HG03066 (cell line): ENCODE data around the gene MIOS.
"Not testable (repeated sequence)": the region's sequence is repeated elsewhere in the genome, so short reads cannot be mapped to it uniquely, and the experiment has no call there.

ENCODE experiments used
- ATAC-seq: cut with Tn5 transposase; IDR thresholded peaks from one replicate; pipeline ENCODE4 v1.9.1; 2021; ENCODE audit warnings: low read depth; ENCODE audit not compliant: unreplicated experiment

MIOS gene

GRCh38 chr7:7554021-7554432 lies 12.7 kb upstream of the MIOS start:
- ATAC-seq, result no peak

DNA sequence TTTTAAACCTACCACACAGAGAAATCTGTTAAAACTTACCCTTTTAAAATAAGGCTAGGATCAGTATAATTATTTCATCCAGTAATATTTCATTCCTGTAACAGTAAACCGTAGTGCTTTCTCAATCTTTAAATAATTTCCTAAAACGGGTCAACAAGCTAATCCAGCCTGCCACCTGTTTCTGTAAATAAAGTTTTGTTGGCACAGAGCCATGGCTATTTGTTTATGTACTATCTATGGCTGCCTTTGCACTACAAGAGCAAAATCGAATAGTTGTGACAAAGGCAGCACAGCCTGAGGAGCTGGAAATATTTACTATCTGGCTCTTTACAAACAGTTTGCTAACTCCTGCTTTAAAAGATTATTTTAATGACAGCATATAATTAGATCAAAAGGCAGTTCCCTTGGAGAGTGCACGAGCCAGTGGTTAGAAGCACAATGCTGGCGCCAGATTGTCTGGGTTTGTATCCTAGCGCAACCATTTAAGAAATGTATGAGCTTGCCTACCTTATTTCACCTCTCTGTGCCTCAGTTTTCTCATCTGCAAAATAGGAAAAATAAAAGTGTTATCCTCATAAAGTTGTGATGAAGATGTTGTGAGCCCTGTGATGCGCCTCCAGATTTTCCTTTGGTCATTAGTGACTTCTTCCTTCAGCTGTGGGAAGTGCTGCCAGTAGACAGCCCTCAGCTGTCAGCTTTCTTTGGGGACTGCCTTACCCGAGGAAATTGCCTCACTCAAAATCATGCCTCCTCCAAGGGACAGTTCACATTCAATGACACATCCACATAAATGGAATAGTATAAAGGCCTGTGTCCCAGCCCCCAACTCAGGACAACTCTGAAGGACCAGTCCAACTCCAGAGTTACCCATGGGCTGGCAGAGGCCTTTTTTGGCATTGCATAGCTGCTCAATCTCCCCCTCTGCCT lies 11.8 kb upstream of the MIOS start:
- ATAC-seq, result no peak

DNA sequence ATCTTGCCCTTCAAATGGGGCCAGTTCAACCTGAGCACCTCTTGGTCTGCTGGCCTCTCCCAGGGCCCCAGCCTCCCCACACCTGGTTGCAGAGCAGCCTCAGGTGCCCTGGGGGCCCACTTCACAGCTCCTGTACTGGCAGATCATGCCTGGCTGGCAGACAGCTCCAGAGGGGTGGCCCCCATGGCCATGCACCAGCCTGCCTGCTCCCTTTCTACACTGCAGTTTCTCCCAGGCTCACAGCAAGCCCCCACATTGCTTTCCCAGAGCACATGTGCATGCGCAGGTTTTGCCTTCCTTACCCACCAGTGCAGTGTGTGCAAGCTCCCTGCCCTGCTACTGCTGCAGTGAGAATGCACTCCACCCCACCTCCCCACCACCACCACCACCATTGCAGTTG lies 9.8 kb upstream of the MIOS start:
- ATAC-seq, result no peak

- no peak for ATAC-seq
Measured at GRCh38 chr7:7557252-7557651, 9.4 kb upstream of the MIOS start.

- not testable (repeated sequence) for ATAC-seq
Measured at GRCh38 chr7:7561591-7561990, 5.1 kb upstream of the MIOS start.

DNA sequence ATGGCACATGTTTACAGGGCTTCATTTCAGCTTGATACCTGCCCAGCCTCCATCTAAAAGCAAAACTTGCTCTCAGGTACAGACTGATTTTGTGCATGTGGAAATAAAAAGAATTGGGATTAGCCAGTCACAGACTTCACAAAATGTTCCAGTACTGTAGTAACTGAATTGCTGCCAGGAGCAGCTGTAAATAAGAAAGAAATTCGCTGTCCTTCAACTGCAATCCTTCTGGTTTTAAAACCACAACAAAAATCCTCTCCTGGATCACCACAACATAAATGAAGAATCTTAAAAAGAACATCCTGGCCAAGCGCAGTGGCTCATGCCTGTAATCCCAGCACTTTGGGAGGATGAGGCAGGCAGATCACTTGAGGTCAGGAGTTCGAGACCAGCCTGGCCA lies 3.9 kb upstream of the MIOS start:
- ATAC-seq, result no peak

DNA sequence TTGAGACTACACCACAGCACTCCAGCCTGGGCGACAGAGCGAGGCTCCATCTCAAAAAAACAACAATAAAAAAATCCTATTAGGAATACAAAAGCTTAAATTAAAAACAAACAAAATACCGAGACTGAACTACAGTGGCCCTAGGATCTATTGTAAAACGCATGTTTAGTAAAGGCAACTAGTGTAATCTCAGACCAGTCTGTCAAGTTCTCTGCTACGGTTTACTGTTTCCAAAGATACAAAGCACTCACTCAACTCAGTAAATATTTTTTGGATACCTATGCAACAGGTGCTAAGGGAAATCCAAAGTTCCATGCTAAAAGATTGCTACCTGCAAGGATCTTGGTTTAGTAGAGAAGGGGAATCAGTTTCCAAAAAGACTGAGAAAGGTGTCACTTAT lies 3.4 kb upstream of the MIOS start:
- no peak for ATAC-seq

- no peak for ATAC-seq
Measured at GRCh38 chr7:7563813-7564212, 2.9 kb upstream of the MIOS start.

- no peak for ATAC-seq
Measured at GRCh38 chr7:7564323-7564780, 2.3 kb upstream of the MIOS start.

GRCh38 chr7:7565018-7565680 lies 1.5 kb upstream of the MIOS start:
- ATAC-seq, result no peak

DNA sequence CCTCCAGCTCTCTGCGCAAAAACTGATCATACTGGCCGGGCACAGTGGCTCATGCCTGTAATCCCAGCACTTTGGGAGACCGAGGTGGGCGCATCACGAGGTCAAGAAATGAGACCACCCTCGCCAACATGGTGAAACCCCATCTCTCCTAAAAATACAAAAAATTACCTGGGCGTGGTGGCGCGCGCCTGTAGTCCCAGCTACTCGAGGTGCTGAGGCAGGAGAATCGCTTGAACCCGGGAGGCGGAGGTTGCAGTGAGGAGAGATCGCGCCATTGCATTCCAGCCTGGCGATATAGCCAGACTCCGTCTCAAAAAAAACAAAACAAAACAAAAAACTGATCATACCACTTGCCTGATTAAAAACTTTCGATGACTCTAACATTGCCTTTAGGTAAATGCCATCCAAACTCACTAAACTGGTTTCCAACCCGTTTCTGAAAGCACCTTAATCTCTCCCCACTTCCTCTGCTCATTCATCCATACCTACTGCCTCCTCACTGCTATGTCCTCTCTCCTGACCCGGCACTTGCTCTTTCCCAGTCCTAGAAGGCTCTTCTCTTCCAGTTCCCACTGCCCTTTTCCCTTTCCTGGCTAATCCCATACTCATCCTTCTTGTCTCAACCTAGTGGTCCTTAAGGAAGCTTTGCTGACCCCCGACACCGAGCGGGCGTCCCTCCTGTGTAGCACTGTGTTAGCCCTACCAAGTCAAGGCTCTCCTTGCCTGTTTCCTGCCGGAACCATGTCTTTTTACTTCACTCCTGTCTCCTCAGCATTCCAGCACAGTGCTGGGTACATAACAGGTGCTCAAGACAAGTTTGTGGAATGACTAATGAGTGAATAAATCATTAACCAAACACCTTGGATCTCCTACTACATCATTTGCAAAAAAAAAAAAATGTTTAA lies 686 bp upstream of the MIOS start:
- peak; percentile 18 for ATAC-seq

DNA sequence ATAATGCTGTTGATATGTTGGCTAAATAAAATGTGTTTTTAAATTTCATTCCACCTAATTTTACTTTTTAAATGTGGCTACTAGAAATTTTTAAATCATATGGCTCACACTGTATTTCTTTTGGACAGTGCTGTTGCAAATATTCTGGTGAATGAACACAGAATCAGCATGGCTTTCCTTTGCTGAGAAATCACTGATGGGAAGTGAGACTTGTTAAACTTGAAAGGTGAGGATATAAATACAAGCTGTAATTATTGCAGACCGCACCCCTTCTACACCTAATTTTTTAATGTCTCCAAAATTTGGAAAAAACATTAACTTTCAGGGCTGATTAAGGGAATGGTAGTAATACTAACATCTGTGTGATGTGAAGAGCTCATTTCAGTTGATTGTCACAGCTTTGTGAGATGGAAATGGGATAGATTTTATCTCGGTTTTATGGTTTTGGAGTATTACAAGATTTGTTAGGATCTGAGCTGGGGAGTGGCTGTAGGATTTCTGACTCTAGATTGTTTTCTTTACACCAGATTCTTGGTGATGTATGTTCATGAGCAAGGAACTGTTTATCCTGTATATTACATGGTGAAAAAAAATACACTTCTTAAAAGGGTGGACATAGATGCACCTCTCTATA lies 1.3 kb downstream of the MIOS start:
- no peak for ATAC-seq

DNA sequence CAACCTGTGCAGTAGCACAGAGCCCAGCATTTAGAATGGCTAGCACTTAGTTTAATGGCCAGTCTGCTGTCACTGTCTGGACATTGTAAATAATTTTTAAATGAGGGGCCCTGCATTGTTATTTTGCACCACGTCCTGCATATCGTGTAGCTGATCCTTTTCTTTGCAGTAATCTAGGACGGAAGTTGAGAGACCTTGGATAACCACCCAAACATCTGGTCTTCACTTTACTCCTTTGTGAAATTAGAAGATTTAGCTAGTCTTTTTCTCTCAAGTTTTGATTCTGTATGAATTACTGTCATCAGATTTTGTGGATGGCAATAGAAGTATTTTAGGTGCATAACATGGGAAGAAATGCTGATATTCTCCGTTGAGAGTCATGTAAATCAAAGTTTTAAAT lies 1.9 kb downstream of the MIOS start:
- no peak for ATAC-seq

DNA sequence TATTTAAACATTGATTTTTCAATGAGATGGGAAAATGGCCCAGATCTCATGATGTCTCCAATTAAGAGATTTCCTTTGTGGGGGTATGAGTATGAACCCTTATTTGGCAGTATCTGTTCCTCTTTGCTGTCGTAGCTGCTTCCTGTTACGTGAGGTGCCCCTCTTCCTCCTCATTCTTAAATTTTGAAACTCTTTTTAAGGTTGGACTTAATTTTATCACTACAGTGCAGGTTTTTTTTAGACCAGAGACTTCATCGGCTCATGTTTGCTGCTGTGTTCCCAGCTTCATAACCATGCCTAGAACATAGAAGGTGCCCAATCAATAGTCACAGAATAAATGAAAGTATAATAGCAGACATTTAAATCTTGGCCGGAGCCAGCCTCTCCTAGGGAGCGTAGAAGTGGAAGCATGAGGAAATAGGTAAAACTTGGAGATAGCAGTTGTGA lies 2.4 kb downstream of the MIOS start:
- peak; percentile 44 for ATAC-seq

DNA sequence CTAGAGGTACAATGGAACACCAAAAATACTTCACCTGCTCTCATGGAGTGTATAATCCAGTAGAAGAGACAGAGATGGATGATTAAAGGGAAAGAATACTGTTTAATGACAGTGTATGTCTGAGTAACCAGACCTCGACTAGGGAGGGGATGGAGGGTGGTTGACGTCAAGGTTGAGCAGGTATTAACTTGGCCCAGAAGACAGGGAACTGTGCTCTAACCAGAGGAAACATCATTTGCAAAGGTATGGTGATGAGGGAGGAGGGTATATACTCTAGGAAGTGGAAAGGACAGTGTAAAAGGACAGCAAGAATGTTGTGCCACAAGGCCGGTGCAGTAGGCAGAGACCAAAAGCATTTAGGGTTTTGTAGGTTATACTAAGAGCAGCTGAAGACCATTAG lies 2.9 kb downstream of the MIOS start:
- no peak for ATAC-seq

DNA sequence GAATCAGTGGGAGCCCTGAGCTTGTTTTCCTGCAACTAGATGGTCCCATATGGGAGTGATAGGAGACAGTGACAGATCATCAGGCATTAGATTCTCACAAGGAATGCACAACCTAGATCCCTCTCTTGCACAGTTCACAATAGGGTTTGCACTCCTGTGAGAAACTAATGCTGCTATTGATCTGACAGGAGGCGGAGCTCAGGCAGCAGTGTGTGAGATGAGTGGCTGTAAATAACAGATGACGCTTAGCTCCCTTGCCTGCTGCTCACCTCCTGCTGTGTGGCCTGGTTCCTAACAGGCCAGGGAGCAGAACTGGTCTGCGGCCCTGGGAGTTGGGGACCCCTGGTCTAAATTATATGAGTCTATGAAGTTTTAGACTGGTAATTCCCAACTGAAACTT lies 3.9 kb downstream of the MIOS start:
- no peak for ATAC-seq

GRCh38 chr7:7573701-7574100 lies 7.0 kb downstream of the MIOS start:
- ATAC-seq, result no peak

DNA sequence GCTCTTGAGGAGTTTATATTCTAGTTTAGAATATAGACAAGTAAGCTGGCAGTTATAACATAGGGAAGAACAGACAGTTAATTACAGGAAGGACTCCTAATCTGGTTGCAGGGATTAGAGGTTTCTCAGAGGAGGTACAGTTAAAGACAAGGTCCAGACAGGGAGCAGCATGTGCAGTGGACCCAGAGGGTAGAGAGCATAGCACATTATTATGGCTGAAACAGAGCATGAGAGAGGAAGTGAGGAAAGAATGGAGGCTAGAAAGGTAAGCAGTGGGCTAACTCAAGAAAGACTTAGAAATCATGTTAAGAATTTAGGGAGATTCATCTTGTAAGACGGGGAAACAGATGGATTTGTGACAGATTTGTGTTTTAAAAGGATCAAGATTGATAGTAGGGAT lies 9.7 kb downstream of the MIOS start:
- ATAC-seq, result no peak

- peak; percentile 59 for ATAC-seq
Measured at GRCh38 chr7:7577888-7578287, 11.2 kb downstream of the MIOS start.

GRCh38 chr7:7579638-7580037 lies 13.0 kb downstream of the MIOS start:
- no peak for ATAC-seq
